ENCODE measurements around the gene ALPL. TPM values are rescaled to one million over a fixed set of nuclear protein-coding genes. Genes with fewer than 3 reads are reported as not detected.

The ALPL gene
- total and polyA plus RNA-seq, 9 of the 15 experiments (the other 6 are each of a cell fraction or from before 2014, with no cell fraction given): 0.04 to 0.38 (median 0.18) TPM; not detected in 4

- TF ChIP-seq ZNF444 (CRISPR knock-in tag; IDR thresholded peaks at IDR 0.05) (no peak), CEBPG (CRISPR knock-in tag; IDR thresholded peaks at IDR 0.05) (no peak), CEBPG (tag; conservative IDR thresholded peaks at IDR 0.05 in 1 of 2, IDR thresholded peaks at IDR 0.05 in 1 of 2) (no peak), ZNF644 (tag; IDR thresholded peaks at IDR 0.05; ENCODE audit: low read depth) (peak; percentile 50; the same call in 1 of the 2 replicates), E2F6 (IDR thresholded peaks at IDR 0.05; ENCODE audit: borderline replicate concordance in 1 of 2, extremely low read depth in 1 of 2, insufficient read depth in 1 of 2, insufficient read length in 1 of 2, low read depth in 1 of 2, low read length in 1 of 2, poor library complexity in 1 of 2, severe bottlenecking in 1 of 2) (peak; percentile 58 to 66), ZNF253 (CRISPR knock-in tag; conservative IDR thresholded peaks at IDR 0.05) (no peak), ZBTB26 (CRISPR knock-in tag; IDR thresholded peaks at IDR 0.05) (no peak), BCL6 (CRISPR knock-in tag; IDR thresholded peaks at IDR 0.05) (no peak), DEAF1 (CRISPR knock-in tag; IDR thresholded peaks at IDR 0.05) (no peak), SMAD1 (IDR thresholded peaks at IDR 0.05; ENCODE audit: low read depth, low read length, partially characterized antibody) (no peak), ETS1 (conservative IDR thresholded peaks at IDR 0.05; ENCODE audit: control insufficient read depth, low read depth, low read length) (no peak), ZBTB49 (CRISPR knock-in tag; IDR thresholded peaks at IDR 0.05; ENCODE audit: borderline replicate concordance) (no peak), KLF1 (tag; IDR thresholded peaks at IDR 0.05) (no peak)
Observed at GRCh38 chr1:21613072-21613867, 104.0 kb downstream of the ALPL start (continued).
